Suprapubic skin (tissue), 3 donors: ENCODE data around the gene GNAO1.

Experiments used
- CTCF ChIP-seq, 2 donors: fragments of 200-600 bp in 1 of 2; fragments of 450-650 bp in 1 of 2; sonication (generic) in 1 of 2; IDR thresholded peaks; one replicate each; pipeline ENCODE4 v1.5.1; 2016 to 2019; ENCODE audit warnings: antibody characterized with exemption in 2 of 2, mild to moderate bottlenecking in 1 of 2, moderate library complexity in 1 of 2
- POLR2A ChIP-seq, 2 donors: fragments of 450-650 bp; IDR thresholded peaks; one replicate each; pipeline ENCODE4 v1.6.1; 2017; ENCODE audit warnings: antibody characterized with exemption in 2 of 2, mild to moderate bottlenecking in 2 of 2, moderate library complexity in 2 of 2

DNA sequence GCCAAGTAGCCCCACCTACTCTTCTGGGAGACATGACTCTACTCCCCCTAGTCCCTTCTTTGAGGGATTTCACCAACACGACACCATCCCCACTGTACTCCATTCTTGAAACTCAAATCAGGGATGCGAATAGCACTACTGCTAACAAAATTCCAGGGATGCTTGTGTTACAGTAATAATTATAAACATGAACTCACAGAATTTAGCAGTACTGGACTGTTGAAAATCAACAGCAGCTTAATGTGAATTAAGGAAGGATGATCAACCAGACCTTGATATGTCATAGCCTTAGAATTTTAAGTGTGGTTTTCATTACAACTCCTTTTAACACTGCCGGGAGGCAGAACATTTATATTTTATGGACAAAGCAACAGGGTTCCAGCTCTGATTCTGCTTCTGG lies 196.1 kb downstream of the GNAO1 start:
- TF ChIP-seq POLR2A (IDR thresholded peaks at IDR 0.05) (no peak), CTCF (IDR thresholded peaks at IDR 0.05) (no peak)
